HG03095 (cell line): ENCODE data around the gene NOP9.

Experiments used
- ATAC-seq: cut with Tn5 transposase; IDR thresholded peaks from one replicate; pipeline ENCODE4 v1.9.1; 2021; ENCODE audit warnings: moderate library complexity; ENCODE audit not compliant: unreplicated experiment

Gene NOP9

GRCh38 chr14:24309538-24310264 is 10.1 kb downstream of the NOP9 start, which contains the start of gene LTB4R2:
Gene LTB4R2 (plus strand): TSS chr14:24310140. CDS start chr14:24310665, 525 bp downstream.
- no peak for ATAC-seq

DNA sequence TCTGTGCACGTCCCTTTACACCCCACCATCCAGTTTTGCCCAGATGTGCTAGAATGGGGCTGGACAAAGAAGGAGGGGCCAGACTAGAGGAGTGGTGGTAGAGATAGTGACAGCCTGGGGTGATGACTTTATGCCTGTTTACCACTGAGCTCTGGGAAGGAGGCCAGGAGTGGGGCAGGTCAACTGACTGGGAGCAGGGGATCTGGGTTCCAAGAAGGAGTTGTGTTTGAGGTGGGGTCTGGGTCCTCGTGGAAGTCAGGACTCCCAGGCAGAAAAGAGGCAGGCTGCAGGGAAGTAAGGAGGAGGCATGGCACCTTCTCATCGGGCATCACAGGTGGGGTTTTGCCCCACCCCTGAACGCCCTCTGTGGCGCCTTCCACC is 10.6 kb downstream of the NOP9 start:
- no peak for ATAC-seq

DNA sequence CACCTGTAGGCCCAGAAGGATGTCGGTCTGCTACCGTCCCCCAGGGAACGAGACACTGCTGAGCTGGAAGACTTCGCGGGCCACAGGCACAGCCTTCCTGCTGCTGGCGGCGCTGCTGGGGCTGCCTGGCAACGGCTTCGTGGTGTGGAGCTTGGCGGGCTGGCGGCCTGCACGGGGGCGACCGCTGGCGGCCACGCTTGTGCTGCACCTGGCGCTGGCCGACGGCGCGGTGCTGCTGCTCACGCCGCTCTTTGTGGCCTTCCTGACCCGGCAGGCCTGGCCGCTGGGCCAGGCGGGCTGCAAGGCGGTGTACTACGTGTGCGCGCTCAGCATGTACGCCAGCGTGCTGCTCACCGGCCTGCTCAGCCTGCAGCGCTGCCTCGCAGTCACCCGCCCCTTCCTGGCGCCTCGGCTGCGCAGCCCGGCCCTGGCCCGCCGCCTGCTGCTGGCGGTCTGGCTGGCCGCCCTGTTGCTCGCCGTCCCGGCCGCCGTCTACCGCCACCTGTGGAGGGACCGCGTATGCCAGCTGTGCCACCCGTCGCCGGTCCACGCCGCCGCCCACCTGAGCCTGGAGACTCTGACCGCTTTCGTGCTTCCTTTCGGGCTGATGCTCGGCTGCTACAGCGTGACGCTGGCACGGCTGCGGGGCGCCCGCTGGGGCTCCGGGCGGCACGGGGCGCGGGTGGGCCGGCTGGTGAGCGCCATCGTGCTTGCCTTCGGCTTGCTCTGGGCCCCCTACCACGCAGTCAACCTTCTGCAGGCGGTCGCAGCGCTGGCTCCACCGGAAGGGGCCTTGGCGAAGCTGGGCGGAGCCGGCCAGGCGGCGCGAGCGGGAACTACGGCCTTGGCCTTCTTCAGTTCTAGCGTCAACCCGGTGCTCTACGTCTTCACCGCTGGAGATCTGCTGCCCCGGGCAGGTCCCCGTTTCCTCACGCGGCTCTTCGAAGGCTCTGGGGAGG is 11.3 kb downstream of the NOP9 start, which contains the start of gene LTB4R:
TSS of gene LTB4R (plus strand) at position 857 of the 959 bp plus-strand sequence. CDS start 4,150 bp downstream, outside the sequence.
- ATAC-seq, result peak; percentile 70

DNA sequence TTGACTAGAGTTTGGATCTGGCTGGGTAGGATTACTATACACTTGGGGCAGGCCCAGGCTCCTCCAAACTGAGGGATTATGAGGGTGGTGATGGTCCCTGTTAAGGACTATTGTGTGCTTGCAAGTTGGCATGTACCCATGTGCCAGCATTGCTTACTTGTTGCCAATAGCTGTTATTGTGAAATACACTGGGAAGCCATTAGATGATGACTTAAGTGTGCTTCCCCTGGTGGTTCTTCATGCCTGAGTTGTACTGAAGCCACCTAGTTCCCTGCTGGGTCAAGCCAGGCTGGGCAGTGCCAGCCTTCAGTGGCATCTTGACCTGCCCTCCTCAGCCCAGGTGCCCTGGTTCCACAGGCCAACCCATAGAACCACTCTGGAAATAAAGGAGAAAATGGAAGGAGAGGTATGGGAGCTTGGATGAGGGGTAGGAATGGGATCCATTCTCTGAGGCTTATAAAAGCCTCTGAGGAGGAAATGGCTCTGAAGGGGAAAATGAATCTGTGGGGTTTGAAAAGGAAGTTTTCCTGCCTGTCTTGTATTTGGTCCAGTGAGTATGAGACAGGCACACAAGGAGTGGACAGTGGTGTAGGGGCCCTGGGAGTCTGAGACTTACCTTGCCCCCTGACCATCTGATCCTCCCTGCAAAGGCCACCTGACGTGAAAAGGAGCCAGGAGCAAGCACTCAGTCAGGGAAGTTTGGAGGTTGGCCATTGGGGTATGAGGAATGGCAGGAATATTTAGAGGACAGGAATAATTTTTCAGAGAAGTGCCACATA is 12.4 kb downstream of the NOP9 start:
- ATAC-seq, result no peak

- no peak for ATAC-seq
These were observed 13.3 kb downstream of the NOP9 start for GRCh38 chr14:24312736-24313507.

- no peak for ATAC-seq
These were observed 14.3 kb downstream of the NOP9 start for GRCh38 chr14:24313913-24314312.

- no peak for ATAC-seq
These were observed 14.9 kb downstream of the NOP9 start for GRCh38 chr14:24314377-24315193.

- ATAC-seq, result no peak
These were observed 15.7 kb downstream of the NOP9 start for GRCh38 chr14:24315243-24315806.

- ATAC-seq, result no peak
These were observed 16.4 kb downstream of the NOP9 start for GRCh38 chr14:24315807-24316596.

- ATAC-seq, result no peak
These were observed 16.9 kb downstream of the NOP9 start for GRCh38 chr14:24316597-24316950.

GRCh38 chr14:24317141-24317928 is 17.7 kb downstream of the NOP9 start:
- ATAC-seq, result no peak

DNA sequence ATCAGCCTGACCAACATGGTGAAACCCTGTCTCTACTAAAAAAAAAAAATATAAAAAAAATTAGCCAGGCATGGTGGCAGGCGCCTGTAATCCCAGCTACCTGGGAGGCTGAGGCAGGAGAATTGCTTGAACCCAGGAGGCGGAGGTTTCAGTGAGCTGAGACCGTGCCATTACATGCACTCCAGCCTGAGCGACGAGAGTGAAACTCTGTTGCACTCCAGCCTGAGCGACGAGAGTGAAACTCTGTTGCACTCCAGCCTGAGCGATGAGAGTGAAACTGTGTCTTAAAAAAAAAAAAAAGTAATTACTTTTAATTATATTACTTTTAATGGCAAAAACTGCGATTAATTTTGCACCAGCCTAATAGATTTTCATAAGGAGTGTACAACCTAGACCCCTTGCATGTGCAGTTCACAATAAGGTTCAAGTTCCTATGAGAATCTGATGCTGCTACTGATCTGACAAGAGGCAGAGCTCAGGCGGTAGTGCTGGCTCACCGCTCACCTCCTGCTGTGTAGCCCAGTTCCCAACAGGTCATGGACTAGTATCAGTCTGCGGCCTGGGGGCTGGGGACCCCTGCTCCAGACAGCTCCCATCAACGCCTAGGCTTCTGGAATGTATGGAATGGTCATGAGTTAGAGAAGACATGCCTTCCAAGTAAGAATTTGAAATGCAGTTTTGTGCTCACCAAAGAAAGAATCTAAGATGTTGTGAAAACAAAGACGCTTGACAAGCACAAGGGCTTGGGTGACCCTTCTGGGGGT is 21.7 kb downstream of the NOP9 start:
- no peak for ATAC-seq

DNA sequence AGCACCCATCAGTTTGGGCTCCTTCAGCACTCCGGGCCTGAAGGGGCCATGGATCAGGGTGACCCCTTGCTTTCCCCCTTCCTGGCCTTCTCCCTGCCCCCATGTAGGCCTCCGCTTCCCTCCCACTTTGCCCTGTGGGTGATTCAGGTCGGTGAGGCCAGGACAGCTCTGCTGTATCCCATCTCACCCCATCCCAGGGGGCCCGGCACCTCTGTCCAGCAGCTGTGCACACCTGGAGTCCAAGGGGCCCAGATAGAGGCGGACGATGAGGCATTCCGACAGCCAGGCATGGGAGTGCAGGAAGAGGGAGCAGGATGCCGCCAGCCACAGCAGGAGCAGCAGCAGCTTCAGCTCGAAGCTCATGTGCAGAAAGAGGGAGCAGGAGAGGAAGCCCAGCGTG is 23.0 kb downstream of the NOP9 start:
- no peak for ATAC-seq

GRCh38 chr14:24323341-24323740 is 23.7 kb downstream of the NOP9 start:
- no peak for ATAC-seq

- ATAC-seq, result no peak
These were observed 24.4 kb downstream of the NOP9 start for GRCh38 chr14:24324024-24324423.

- ATAC-seq, result no peak
These were observed 25.4 kb downstream of the NOP9 start for GRCh38 chr14:24325041-24325530.

DNA sequence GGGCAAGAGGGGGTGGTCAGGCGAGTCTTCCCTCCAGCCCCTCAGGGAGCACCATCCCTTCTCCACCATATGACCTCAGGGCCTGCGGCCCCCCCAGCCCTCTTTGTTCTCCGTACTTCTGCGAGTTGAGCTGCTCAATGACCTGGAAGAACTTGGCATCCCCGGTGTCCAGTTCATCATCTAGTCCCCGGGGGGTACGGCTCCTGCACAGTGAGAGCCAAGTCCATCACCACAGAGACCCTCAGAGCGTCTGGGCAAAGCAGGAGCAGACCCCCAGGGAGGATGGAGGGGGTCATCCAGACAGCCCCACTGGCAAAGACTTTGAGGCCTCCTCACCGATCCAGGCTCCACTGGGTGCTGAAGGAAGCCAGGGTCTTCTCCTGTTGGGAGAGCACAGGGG is 26.3 kb downstream of the NOP9 start:
- no peak for ATAC-seq
